ENCODE data around the gene CCDC142.

CCDC142 gene

GRCh38 chr2:74513605-74514367 lies 31.0 kb upstream of the CCDC142 start:
- peak in 1 of 3 donors; percentile 24 for DNase-seq

GRCh38 chr2:74512744-74513604 lies 30.2 kb upstream of the CCDC142 start:
- DNase-seq: no peak

DNA sequence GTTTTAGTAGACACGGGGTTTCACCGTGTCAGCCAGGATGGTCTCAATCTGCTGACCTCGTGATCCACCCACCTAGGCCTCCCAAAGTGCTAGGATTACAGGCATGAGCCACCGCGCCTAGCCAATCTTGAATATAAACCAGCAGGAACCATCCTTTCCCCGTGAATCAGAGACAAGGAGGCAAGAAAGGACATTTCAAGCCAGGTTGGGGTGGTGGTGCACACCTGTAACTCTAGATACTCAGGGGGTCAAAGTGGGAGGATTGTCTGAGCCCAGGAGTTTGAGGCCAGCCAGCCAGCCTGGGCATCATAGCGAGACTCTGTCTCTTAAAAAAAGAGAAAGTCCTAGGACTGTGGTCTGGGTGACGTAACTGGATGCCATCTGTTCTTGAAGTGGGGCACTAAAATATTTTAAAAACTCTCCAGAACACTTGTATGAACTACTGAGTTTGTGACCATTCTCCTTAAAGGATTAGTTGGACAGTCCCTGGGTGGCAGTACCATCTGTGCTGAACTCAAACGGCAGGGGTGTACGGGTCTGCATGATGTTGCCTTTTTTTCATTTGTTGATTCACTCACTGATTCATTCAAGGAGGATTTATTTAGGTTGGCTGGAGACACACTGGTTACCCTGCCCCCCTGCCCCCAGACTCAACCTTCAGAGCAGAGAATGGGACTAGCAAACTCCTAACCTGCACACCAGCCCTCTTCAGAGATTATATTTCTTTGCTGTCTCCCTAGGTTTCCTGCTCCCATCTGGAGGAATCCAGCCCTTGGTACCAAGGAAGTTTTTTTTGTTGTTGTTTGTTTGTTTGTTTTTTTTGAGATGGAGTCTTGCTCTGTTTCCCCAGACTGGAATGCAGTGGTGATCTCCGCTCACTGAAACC lies 28.5 kb upstream of the CCDC142 start:
- peak in 1 of 3 donors; percentile 11 for DNase-seq

DNA sequence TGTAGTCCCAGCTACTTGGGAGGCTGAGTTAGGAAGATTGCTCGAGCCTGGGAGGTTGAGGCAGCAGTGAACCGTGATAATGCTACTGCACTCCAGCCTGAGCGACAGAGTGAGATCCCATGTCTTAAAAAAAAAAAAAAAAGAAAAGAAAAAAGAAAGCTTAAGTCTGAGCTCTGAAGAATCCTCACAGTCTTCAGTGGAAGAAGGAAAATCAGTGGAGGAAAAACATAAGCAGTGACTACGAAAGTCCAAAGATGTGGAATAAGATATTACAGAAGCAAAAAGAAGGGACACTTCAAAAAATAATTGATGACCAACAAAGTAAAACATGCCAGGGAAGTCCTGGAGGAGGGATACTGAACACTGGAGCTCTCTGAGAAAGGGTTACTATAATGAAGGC lies 27.5 kb upstream of the CCDC142 start:
- no peak for DNase-seq

DNA sequence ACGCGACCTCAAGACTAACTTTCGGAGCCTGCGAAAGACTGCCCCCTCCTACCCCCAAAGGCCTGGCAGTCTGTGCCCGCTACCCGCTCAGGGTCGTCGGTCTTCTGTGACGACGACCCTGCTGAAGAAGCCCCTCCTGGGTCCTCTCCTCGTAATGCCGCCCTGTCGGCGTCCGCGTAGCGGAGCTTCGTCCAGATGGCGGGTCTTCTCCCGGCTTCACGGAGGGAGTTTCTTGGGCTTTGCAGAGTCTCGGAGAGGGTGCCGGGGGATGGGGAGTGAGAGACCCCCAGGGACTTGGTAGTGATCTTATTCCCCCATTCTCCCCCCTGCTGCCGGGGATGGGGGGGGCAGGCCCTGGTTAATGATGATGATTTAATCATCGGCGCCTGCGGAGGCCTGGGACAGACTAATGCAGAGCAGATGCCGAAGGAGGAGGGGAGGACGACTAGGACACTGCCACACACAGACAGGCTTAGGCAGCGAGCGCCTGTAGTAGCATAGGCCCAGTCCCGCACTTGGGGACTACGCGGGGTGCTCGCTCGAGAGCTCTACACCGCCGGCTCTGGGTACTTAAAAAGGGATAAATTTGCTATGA lies 25.2 kb upstream of the CCDC142 start:
- peak in 2 of 3 donors; percentile 10 for DNase-seq

- peak; percentile 99 for DNase-seq
Measured at GRCh38 chr2:74507145-74507925, 24.5 kb upstream of the CCDC142 start, which contains the start of gene PCGF1. Gene PCGF1, minus strand, starts transcription at chr2:74507695. Its CDS starts 27 bp downstream, at chr2:74507668.

GRCh38 chr2:74505448-74506246 lies 22.8 kb upstream of the CCDC142 start:
- DNase-seq: no peak

DNA sequence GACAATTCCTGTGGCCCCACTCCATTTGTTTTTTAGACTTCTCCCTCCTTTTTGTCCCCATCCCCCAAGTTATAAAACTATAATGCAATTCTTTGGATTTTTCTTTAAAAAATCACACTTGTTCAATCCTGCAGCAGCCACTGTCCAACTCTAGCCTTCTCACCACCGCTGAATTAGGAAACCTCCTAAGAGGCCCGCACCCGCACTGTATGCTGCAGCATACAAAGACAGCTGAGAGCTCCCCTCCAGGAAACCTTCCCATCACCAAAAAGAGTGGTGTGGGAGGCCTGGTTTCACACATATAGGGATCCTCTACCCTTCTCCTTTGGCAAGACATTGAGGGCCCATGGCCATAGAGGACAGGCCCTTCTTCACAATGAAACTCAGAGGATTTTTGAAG lies 21.8 kb upstream of the CCDC142 start:
- DNase-seq: no peak

DNA sequence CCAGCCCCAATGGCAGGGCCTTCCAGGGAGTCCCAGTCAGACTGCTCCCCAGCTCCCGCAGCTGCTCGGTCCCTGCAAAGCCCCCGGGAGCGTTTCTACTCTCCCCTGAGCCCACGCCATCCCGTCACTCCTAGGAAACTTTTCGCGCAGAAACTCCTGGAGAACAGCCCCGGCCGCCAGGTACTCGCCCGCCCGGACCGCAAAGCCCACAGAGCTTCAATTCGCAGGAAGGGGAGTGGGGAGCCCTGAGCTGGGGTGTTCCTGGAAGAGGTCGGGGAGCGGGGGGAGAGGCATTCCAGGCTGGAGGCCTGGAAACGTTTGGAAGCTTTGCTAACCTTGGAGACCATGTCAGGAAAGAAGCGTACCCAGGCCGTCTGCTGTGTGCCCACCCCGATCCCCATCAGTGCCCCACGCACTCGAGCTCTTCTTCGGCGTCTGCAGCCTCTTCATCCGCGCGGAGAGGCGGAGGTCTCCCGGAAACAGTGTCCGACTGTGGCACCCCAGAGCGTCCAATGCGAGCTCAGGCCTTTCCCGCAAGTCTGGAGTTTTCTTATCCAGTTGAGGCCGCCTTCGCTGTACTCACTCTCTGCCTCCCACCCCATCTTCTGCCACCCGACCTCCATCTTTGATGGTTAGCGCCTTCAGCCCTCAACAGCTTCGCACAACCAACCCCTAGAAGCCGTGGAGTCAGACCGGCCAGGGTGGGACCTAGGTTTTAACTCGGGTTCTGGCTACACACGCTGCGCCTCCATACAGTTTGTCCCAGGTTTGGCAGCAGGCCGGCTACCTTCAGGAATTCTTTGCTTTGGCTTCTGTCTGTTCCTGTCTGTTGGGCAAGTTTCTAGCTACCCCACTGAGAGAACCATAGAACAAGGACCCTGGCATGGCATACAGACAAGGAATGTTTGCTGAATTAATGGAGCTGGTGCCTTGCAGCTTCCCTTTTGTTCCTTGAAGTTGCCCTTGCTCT lies 21.0 kb upstream of the CCDC142 start:
- no peak for DNase-seq

DNA sequence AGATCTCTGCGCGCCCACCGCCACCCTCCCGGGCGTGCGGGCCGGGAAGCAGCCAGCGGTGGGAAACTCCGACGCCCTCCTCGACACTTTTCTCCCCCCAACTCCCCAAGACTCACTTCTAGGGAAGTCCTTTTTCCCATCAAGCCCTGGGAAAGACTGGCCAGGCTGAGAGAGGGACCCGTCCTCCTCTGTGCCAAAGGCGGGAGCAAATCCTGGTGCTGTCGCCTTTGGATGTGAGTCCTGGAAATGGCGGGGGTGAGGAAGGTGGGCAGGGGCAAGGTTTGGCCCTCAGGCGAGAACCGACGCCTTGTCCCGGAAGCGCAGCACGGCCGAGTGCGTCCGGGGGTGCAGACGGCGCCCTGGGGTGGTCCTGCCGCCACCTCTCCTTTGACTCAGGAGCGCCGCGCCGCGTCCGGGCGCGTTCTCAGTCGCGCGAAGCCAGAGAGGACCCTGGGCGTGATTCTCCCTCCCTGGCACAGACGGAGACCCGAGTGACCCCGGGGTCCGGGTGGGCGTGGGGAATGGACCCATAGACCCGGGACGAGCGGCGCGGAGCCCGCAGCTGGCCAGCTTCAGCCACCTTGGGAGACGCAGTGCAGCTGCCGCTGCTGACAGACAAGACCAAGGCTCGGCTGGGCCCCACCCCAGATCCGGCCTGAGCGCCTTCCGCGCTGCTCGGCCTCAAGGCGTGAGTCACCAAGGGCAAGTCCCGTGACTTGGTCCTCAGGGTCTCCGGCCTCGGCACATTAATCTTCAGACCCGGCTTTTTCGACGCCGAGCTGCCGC lies 20.1 kb upstream of the CCDC142 start:
- DNase-seq: peak; percentile 86 to 88 (median 86)

- DNase-seq: peak in 2 of 3 donors; percentile 34 to 55
Measured at GRCh38 chr2:74502147-74502719, 19.4 kb upstream of the CCDC142 start.

DNA sequence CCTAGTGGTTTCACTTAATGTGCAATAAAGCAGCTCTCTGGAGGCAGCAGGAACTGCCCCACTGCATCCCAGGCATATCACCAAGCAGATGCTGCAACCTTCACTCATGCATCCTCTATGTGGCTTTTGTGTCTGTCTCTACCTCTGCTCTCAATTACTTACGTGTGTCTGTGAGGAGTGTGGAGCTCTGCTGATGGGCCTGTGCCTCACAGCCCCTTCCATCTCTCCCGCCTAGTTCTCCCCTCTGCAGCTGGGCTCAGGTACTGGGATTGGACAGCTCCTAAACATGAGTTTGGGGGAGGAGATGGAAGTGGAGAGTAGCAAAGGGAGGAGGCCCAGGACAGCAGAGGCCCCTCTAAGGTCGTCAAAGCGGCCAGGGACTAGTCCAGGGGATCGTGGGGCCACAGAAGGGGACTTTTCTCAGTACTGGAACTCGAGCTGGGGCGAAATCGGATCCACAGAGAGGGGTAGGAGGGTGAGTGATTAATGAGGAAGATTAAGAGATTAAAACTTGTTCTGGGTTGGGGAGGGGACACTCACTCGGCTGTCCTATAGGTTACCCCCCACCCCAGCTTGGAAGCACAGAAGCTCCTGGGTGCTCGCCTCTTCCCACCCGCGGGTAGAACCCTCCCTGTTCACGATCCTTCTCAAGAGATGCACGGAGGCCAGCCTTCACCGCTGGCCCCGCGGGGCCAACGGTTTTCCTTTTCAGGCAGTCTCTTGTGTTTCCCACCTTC lies 18.7 kb upstream of the CCDC142 start:
- DNase-seq: no peak

GRCh38 chr2:74500578-74500946 lies 17.8 kb upstream of the CCDC142 start:
- DNase-seq: no peak

DNA sequence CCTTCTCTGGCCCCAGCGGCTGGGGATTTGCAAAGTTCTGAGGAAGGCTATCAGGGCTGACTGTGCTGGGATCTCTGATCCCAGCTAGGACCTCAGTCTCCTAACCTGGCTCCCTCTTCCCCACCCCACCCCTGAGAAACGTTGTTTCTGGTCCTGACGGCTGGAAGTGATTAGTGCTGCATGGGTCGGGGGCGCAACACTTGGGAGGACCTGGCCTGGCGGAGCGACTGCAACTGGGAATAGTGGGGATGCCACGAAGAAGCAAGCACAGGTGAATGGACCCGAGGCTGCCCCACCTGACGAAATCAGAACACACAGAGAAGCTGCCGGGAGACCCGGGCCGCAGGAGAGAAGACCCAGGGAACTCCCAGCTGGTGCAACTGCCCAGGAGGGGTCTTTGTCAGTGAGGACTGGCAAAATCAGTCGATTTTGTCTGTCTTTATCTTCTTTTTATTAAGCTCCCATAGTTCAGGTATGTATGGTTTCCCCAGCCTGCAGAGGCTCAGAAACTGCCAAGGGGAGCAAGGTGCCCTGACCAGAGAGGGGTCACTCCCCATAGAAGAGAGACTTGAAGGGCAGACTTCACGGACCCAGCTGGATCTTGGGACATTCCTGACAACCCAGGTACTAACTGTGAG lies 17.3 kb upstream of the CCDC142 start:
- no peak for DNase-seq

- peak in 2 of 3 donors; percentile 30 to 53 for DNase-seq
Measured at GRCh38 chr2:74499267-74499939, 16.6 kb upstream of the CCDC142 start, which contains the start of gene LBX2. Gene LBX2, minus strand, starts transcription at chr2:74499603. Its CDS starts 66 bp downstream, at chr2:74499537.

All from suppressor macrophage treated with lipopolysaccharide for 1 hour (primary cell).